Measurements from ENCODE around the gene SH3BGR. TPM values are rescaled to one million over a fixed set of nuclear protein-coding genes. Genes with fewer than 3 reads are reported as not detected.

The SH3BGR gene
- total and polyA plus RNA-seq, 8 donors = 1.6 to 4.1 (median 3.6) TPM

- Histone ChIP-seq H3K27me3 (no peaks in the 10 kb centered on the region), H3K9me3 (no peaks in the 10 kb centered on the region), H3K36me3 (no peaks in the 10 kb centered on the region), H3K4me3 (no peak overlapping the region), H3K27ac (no peak overlapping the region), H3K4me1 (peaks cover 0 to 10% of the 10 kb centered on the region in 2 donors)
- ATAC-seq = no peak
- TF ChIP-seq CTCF (IDR thresholded peaks at IDR 0.05) = no peak
- intact Hi-C loops (cut with DNase I) = loop anchor here in 1 of 2 donors (10.0 kb wide), 1 partner anchor 188 kb away; no protein-coding TSS in a partner anchor
- DNase-seq = no peak
Observed at GRCh38 chr21:39527067-39527595, 75.4 kb downstream of the SH3BGR start.

GRCh38 chr21:39527664-39528381 lies 76.1 kb downstream of the SH3BGR start:
- Histone ChIP-seq H3K36me3 (no peaks in the 10 kb centered on the region), H3K4me3 (no peak overlapping the region), H3K9me3 (no peaks in the 10 kb centered on the region), H3K27me3 (no peaks in the 10 kb centered on the region), H3K27ac (no peak overlapping the region), H3K4me1 (peaks cover 0 to 10% of the 10 kb centered on the region in 2 donors)
- no peak for TF ChIP-seq CTCF (IDR thresholded peaks at IDR 0.05)
- DNase-seq (peak in 1 of 4 donors; percentile 28), ATAC-seq (no peak)
- intact Hi-C loops (cut with DNase I) = loop anchor here in 1 of 2 donors (10.0 kb wide), 1 partner anchor 187 kb away; no protein-coding TSS in a partner anchor

- Histone ChIP-seq H3K27me3 (no peaks in the 10 kb centered on the region), H3K9me3 (no peaks in the 10 kb centered on the region), H3K36me3 (no peaks in the 10 kb centered on the region), H3K4me1 (peaks cover 0 to 10% of the 10 kb centered on the region in 2 donors), H3K27ac (no peak overlapping the region), H3K4me3 (no peak overlapping the region)
- intact Hi-C loops (cut with DNase I) = loop anchor here in 1 of 2 donors (10.0 kb wide), 1 partner anchor 186 kb away; no protein-coding TSS in a partner anchor
- no peak for TF ChIP-seq CTCF (IDR thresholded peaks at IDR 0.05)
- ATAC-seq = peak; percentile 9
- no peak for DNase-seq
Observed at GRCh38 chr21:39529026-39529425, 77.3 kb downstream of the SH3BGR start.

GRCh38 chr21:39531064-39531463 lies 79.3 kb downstream of the SH3BGR start:
- H3K4me1 ChIP-seq = peaks cover 0 to 10% of the 10 kb centered on the region in 2 donors
- H3K9me3 ChIP-seq = no peaks in the 10 kb centered on the region
- DNase-seq = no peak
- TF ChIP-seq CTCF (IDR thresholded peaks at IDR 0.05) = no peak
- no peaks in the 10 kb centered on the region for H3K27me3 ChIP-seq
- H3K4me3 ChIP-seq = no peak overlapping the region
- H3K27ac ChIP-seq = no peak overlapping the region
- H3K36me3 ChIP-seq = no peaks in the 10 kb centered on the region
- no peak for ATAC-seq
- intact Hi-C loops (cut with DNase I) = no loop called here

- Histone ChIP-seq H3K27ac (no peak overlapping the region), H3K27me3 (no peaks in the 10 kb centered on the region), H3K4me1 (peaks cover 0 to 10% of the 10 kb centered on the region in 2 donors), H3K4me3 (no peak overlapping the region), H3K9me3 (no peaks in the 10 kb centered on the region), H3K36me3 (no peaks in the 10 kb centered on the region)
- no peak for DNase-seq
- TF ChIP-seq CTCF (IDR thresholded peaks at IDR 0.05) = no peak
- intact Hi-C loops (cut with DNase I) = no loop called here
- no peak for ATAC-seq
Observed at GRCh38 chr21:39531840-39532239, 80.1 kb downstream of the SH3BGR start.
